HCT116 (cell line): ENCODE results near the gene LAD1. TPM values are rescaled to one million over a fixed set of nuclear protein-coding genes. Genes with fewer than 3 reads are reported as not detected.

Experiments
- ATAC-seq: fragments of 200-7000 bp; cut with Tn5 transposase; 2 replicates; pipeline ENCODE4 v1.9.1; 2020; ENCODE audit warnings: mild to moderate bottlenecking, moderate library complexity
- BruUV-seq: library from RNA; stranded (reverse); fragments of 400-500 nt; replicated peaks from 2 replicates; lab custom pipeline; 2021; lab: Mats Ljungman, UMichigan
- CTCF ChIA-PET: fragments of 300-600 bp; sonication (Branson Sonifier 250); formaldehyde crosslinking; loops from one replicate; lab custom pipeline; 2021; ENCODE audit warnings: antibody characterized with exemption; lab: Charles Lee
- POLR2A ChIA-PET: fragments of 300-600, 350-600 bp; sonication (Branson Sonifier 250); formaldehyde crosslinking; loops from one replicate; lab custom pipeline; 2021; ENCODE audit warnings: antibody characterized with exemption; lab: Charles Lee
- RAD21 ChIA-PET, 2 experiments: fragments of 300-600 bp; sonication (Branson Sonifier 250); formaldehyde crosslinking; loops; one replicate each; lab custom pipeline; 2023; ENCODE audit warnings: low total read pairs in 2 of 2; ENCODE audit not compliant: uncharacterized antibody in 2 of 2, unreplicated experiment in 2 of 2, low non-redundant PET in 1 of 2; lab: Charles Lee
- DNase-seq: peaks from one replicate; pipeline ENCODE4 v3.0.0-alpha.2; 2010; ENCODE audit warnings: low read depth, low spot score
- H2AFZ ChIP-seq: fragments of 200-600 bp; shearing (Covaris generic), sonication (generic); 2 replicates; pipeline ENCODE4 v1.6.1; 2017; ENCODE audit warnings: low read depth, mixed run types, mixed read lengths, antibody characterized with exemption, low read length; ENCODE audit not compliant: poor library complexity, severe bottlenecking
- H3K27ac ChIP-seq: 2 replicates; pipeline ENCODE4 v1.5.1; 2012; ENCODE audit warnings: low read depth, low read length
- H3K27me3 ChIP-seq: fragments of 200-600 bp; sonication (generic); 2 replicates; pipeline ENCODE4 v1.6.1; 2016; ENCODE audit warnings: mixed run types, low read length, mixed read lengths; ENCODE audit not compliant: insufficient read depth
- H3K36me3 ChIP-seq, 2 experiments: fragments of 200-500 bp in 1 of 2; fragments of 200-600 bp in 1 of 2; sonication (Bioruptor generic) in 1 of 2; sonication (generic) in 1 of 2; 2 replicates each; pipeline versions ENCODE4 v1.5.1 to v1.6.1; 2014 to 2016; ENCODE audit warnings: low read length in 2 of 2, inconsistent platforms in 1 of 2, mixed read lengths in 1 of 2, mixed run types in 1 of 2; ENCODE audit not compliant: insufficient read depth in 2 of 2, control insufficient read depth in 1 of 2
- H3K4me1 ChIP-seq, 2 experiments: fragments of 200-600 bp in 1 of 2; sonication (generic) in 1 of 2; 2 replicates each; pipeline versions ENCODE4 v1.5.1 to v1.6.1; 2012 to 2017; ENCODE audit warnings: low read length in 2 of 2, inconsistent platforms in 1 of 2, mild to moderate bottlenecking in 1 of 2, mixed read lengths in 1 of 2, mixed run types in 1 of 2, moderate library complexity in 1 of 2; ENCODE audit not compliant: insufficient read depth in 2 of 2, control insufficient read depth in 1 of 2
- H3K4me2 ChIP-seq: fragments of 200-600 bp; sonication (generic); 2 replicates; pipeline ENCODE4 v1.6.1; 2017; ENCODE audit warnings: mixed run types, low read length, mixed read lengths
- H3K4me3 ChIP-seq, 2 experiments: fragments of 200-600 bp in 1 of 2; sonication (generic) in 1 of 2; replicated peaks in 1 of 2; 2 replicates each; pipeline ENCODE4 v1.5.1; 2011 to 2016; ENCODE audit warnings: low read length in 2 of 2, control low read depth in 1 of 2, low read depth in 1 of 2, mild to moderate bottlenecking in 1 of 2, mixed read lengths in 1 of 2, mixed run types in 1 of 2
- H3K79me2 ChIP-seq: fragments of 200-600 bp; sonication (generic); 2 replicates; pipeline ENCODE4 v1.6.1; 2017; ENCODE audit warnings: mild to moderate bottlenecking, mixed run types, low read length, moderate library complexity, mixed read lengths; ENCODE audit not compliant: insufficient read depth
- H3K9ac ChIP-seq: fragments of 200-600 bp; sonication (generic); 2 replicates; pipeline ENCODE4 v1.6.1; 2016; ENCODE audit warnings: low read length, mixed read lengths
- H3K9me2 ChIP-seq: fragments of 200-600 bp; sonication (generic), shearing (Covaris generic); 2 replicates; pipeline ENCODE4 v1.6.1; 2017; ENCODE audit warnings: mixed run types, mild to moderate bottlenecking, moderate library complexity; ENCODE audit not compliant: insufficient read depth
- H3K9me3 ChIP-seq, 2 experiments: fragments of 200-500 bp in 1 of 2; fragments of 200-600 bp in 1 of 2; sonication (Bioruptor generic) in 1 of 2; sonication (generic) in 1 of 2; 2 replicates each; pipeline ENCODE4 v1.6.1; 2014 to 2017; ENCODE audit warnings: low read length in 2 of 2, mixed read lengths in 2 of 2, inconsistent platforms in 1 of 2, low read depth in 1 of 2, mild to moderate bottlenecking in 1 of 2, mixed run types in 1 of 2, moderate library complexity in 1 of 2; ENCODE audit not compliant: control insufficient read depth in 1 of 2, insufficient read depth in 1 of 2
- H4K20me1 ChIP-seq: fragments of 200-600 bp; sonication (generic), shearing (Covaris generic); 2 replicates; pipeline ENCODE4 v1.6.1; 2017; ENCODE audit warnings: mixed run types, mild to moderate bottlenecking, moderate library complexity; ENCODE audit not compliant: insufficient read depth
- CBX3 ChIP-seq: IDR thresholded peaks from 2 replicates; pipeline ENCODE4 v1.6.1; 2012; ENCODE audit warnings: low read depth
- ELF1 ChIP-seq: IDR thresholded peaks from 2 replicates; pipeline ENCODE4 v1.6.1; 2012; ENCODE audit warnings: low read depth, borderline replicate concordance
- EZH2phosphoT487 ChIP-seq: fragments of 200-600 bp; IDR thresholded peaks from 2 replicates; pipeline ENCODE4 v1.6.1; 2018; ENCODE audit warnings: antibody characterized with exemption, borderline replicate concordance
- RAD21 ChIP-seq: IDR thresholded peaks from 2 replicates; pipeline ENCODE4 v1.6.1; 2012; ENCODE audit warnings: low read depth, mild to moderate bottlenecking
- SIN3A ChIP-seq: IDR thresholded peaks from 2 replicates; pipeline ENCODE4 v1.6.1; 2012; ENCODE audit warnings: low read depth
- TCF7L2 ChIP-seq: IDR thresholded peaks from 2 replicates; pipeline ENCODE4 v1.7.0; 2011; ENCODE audit warnings: borderline replicate concordance, inconsistent platforms; ENCODE audit not compliant: insufficient read depth, insufficient read length; ENCODE audit errors: extremely low read depth
- ZFX ChIP-seq: fragments of 450-650 bp; IDR thresholded peaks from 2 replicates; pipeline ENCODE4 v1.6.1; 2017
- ZNF274 ChIP-seq: fragments of 200-500 bp; sonication (Bioruptor generic); IDR thresholded peaks from 2 replicates; pipeline ENCODE4 v1.6.1; 2014; ENCODE audit warnings: mild to moderate bottlenecking, low read depth, low read length, inconsistent platforms
- intact Hi-C: fragments of 100-400 bp; cut with micrococcal nuclease; formaldehyde crosslinking; loops from 2 replicates; pipeline ENCODE4 v1.10.0; 2022
- total RNA-seq: library from RNA; stranded (reverse); gene quantifications from one replicate; pipeline ENCODE4 v1.2.1, GENCODE V29; 2021; ENCODE audit not compliant: unreplicated experiment

Gene LAD1
- total RNA-seq, 1 experiment from 2014 or later = 56.1 TPM

- Histone ChIP-seq H3K79me2 (no peaks in the 10 kb centered on the region), H3K4me1 (no peaks in the 10 kb centered on the region), H4K20me1 (no peaks in the 10 kb centered on the region), H3K9me2 (no peaks in the 10 kb centered on the region), H3K27me3 (no peaks in the 10 kb centered on the region), H3K4me3 (no peak overlapping the region), H3K9me3 (no peaks in the 10 kb centered on the region), H3K9ac (no peak overlapping the region), H3K4me2 (no peak overlapping the region), H2AFZ (no peak overlapping the region), H3K36me3 (no peaks in the 10 kb centered on the region), H3K27ac (no peak overlapping the region)
- ChIA-PET POLR2A (no interaction called here), RAD21 (no interaction called here), CTCF (no interaction called here)
- ATAC-seq = no peak
- TF ChIP-seq RAD21 = no peak
- no peak for TF ChIP-seq TCF7L2
- TF ChIP-seq CBX3 = no peak
- TF ChIP-seq EZH2phosphoT487 = no peak
- TF ChIP-seq ZNF274 = no peak
- TF ChIP-seq ZFX = no peak
- no peak for TF ChIP-seq SIN3A
- TF ChIP-seq ELF1 = no peak
- intact Hi-C loops = no loop called here
- BruUV-seq = no TSS peak
- DNase-seq = no peak
These were observed 27.6 kb upstream of the LAD1 start for GRCh38 chr1:201426479-201427310.

- no peaks in the 10 kb centered on the region for H3K4me1 ChIP-seq
- no peak overlapping the region for H3K9ac ChIP-seq
- no peaks in the 10 kb centered on the region for H3K36me3 ChIP-seq
- H3K79me2 ChIP-seq = no peaks in the 10 kb centered on the region
- no TSS peak for BruUV-seq
- TF ChIP-seq ZFX = no peak
- H3K27ac ChIP-seq = no peak overlapping the region
- DNase-seq (no peak), ATAC-seq (no peak)
- no peak overlapping the region for H2AFZ ChIP-seq
- no peaks in the 10 kb centered on the region for H3K27me3 ChIP-seq
- no peak overlapping the region for H3K4me3 ChIP-seq
- no peak overlapping the region for H3K4me2 ChIP-seq
- POLR2A ChIA-PET = no interaction called here
- no peaks in the 10 kb centered on the region for H3K9me3 ChIP-seq
- CTCF ChIA-PET = no interaction called here
- RAD21 ChIA-PET = no interaction called here
- intact Hi-C loops = no loop called here
- no peaks in the 10 kb centered on the region for H4K20me1 ChIP-seq
- no peaks in the 10 kb centered on the region for H3K9me2 ChIP-seq
These were observed 25.0 kb upstream of the LAD1 start for GRCh38 chr1:201424146-201424545.
